H1 (cell line): Measurements from ENCODE around the gene PCDHB8. TPM values are rescaled to one million over a fixed set of nuclear protein-coding genes. Genes with fewer than 3 reads are reported as not detected.

Source experiments
- TAF7 ChIP-seq: optimal IDR thresholded peaks from 2 replicates; pipeline ENCODE3; 2011; ENCODE audit warnings: low read depth, mild to moderate bottlenecking, inconsistent platforms, low read length, moderate library complexity, borderline replicate concordance
- polyA plus RNA-seq, 7 experiments: library from polyadenylated mRNA; depleted of rRNA in 3 of 7; stranded (reverse) in 5 of 7; unstranded in 2 of 7; fragments of >200 nt in 5 of 7; fragments of 200-250 nt in 2 of 7; gene quantifications; 1 replicate in 5 of 7; 2 replicates in 1 of 7; 4 replicates in 1 of 7; pipeline versions ENCODE4 v1.2.1 to v1.2.3, GENCODE V29; 2011 to 2013; ENCODE audit warnings: missing spikeins in 2 of 7, mixed read lengths in 2 of 7
- total RNA-seq: library from RNA; stranded (reverse); fragmentation: NEBNext Ultra II Directional; extraction: Animal tissue kit (Norgen Biotek cat#: 25700); gene quantifications from 2 replicates; pipeline ENCODE4 v1.2.1, GENCODE V29; 2021
- TF ChIP-seq, protein P1 (sequence below), 3 experiments: IDR thresholded peaks; 1 replicate in 2 of 3; 2 replicates in 1 of 3; pipeline versions ENCODE4 v1.5.1 to v1.6.1; 2011; ENCODE audit warnings: low read length in 3 of 3, mild to moderate bottlenecking in 3 of 3, inconsistent platforms in 2 of 3, low read depth in 1 of 3, moderate library complexity in 1 of 3; ENCODE audit not compliant: insufficient read depth in 1 of 3; ENCODE audit errors: control extremely low read depth in 1 of 3

PCDHB8 gene
- total and polyA plus RNA-seq, 2 of the 8 experiments (the other 6 are each of a cell fraction or from before 2014, with no cell fraction given), result 0.24 to 1.1 TPM

DNA sequence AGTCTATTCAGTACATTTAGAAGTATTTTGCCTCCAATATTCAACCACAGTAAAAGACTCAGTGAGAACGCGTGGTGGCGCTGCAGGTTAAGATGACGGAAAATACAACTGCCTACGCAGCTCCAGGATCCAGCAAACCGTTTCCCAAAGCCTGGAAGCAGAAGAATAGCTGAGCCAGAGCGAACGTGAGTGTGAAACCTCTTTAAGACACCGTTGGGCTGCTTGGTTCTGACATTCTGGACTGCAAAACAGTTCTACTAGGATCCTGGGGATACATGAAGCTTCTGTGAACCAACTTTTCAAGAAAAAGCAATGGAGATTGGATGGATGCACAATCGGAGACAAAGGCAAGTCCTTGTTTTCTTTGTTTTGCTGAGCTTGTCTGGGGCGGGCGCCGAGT lies 4.7 kb downstream of the PCDHB8 start, which contains the start of gene PCDHB16 (continued):
- TF ChIP-seq, protein P1, sequence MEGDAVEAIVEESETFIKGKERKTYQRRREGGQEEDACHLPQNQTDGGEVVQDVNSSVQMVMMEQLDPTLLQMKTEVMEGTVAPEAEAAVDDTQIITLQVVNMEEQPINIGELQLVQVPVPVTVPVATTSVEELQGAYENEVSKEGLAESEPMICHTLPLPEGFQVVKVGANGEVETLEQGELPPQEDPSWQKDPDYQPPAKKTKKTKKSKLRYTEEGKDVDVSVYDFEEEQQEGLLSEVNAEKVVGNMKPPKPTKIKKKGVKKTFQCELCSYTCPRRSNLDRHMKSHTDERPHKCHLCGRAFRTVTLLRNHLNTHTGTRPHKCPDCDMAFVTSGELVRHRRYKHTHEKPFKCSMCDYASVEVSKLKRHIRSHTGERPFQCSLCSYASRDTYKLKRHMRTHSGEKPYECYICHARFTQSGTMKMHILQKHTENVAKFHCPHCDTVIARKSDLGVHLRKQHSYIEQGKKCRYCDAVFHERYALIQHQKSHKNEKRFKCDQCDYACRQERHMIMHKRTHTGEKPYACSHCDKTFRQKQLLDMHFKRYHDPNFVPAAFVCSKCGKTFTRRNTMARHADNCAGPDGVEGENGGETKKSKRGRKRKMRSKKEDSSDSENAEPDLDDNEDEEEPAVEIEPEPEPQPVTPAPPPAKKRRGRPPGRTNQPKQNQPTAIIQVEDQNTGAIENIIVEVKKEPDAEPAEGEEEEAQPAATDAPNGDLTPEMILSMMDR (IDR thresholded peaks at IDR 0.05; ENCODE audit: control extremely low read depth in 1 of 3, insufficient read depth in 1 of 3, low read depth in 1 of 3, low read length in 3 of 3), result peak; percentile 49 to 82 (median 78)
- no peak for TF ChIP-seq TAF7
